ENCODE data around the gene RAB30.
"Not testable (repeated sequence)": the region's sequence is repeated elsewhere in the genome, so short reads cannot be mapped to it uniquely, and the experiment has no call there.

DNA sequence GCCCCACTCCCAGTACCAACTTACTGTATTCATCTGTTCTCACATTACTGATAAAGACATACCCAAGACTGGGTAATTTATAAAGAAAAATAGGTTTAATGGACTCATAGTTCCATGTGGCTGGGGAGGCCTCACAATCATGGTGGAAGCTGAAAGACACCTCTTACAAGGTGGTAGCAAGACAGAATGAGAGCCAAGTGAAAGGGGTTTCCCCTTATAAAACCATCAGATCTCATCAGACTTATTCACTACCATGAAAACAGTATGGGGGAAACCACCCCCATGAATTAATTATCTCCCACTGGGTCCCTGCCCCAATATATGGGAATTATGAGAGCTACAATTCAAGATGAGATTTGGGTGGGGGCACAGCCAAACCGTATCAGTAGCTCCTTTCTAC is 126.7 kb downstream of the RAB30 start:
- TF ChIP-seq, protein P1, sequence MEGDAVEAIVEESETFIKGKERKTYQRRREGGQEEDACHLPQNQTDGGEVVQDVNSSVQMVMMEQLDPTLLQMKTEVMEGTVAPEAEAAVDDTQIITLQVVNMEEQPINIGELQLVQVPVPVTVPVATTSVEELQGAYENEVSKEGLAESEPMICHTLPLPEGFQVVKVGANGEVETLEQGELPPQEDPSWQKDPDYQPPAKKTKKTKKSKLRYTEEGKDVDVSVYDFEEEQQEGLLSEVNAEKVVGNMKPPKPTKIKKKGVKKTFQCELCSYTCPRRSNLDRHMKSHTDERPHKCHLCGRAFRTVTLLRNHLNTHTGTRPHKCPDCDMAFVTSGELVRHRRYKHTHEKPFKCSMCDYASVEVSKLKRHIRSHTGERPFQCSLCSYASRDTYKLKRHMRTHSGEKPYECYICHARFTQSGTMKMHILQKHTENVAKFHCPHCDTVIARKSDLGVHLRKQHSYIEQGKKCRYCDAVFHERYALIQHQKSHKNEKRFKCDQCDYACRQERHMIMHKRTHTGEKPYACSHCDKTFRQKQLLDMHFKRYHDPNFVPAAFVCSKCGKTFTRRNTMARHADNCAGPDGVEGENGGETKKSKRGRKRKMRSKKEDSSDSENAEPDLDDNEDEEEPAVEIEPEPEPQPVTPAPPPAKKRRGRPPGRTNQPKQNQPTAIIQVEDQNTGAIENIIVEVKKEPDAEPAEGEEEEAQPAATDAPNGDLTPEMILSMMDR (IDR thresholded peaks at IDR 0.05), result not testable (repeated sequence)
- TF ChIP-seq POLR2A (IDR thresholded peaks at IDR 0.05), result not testable (repeated sequence)
